DND-41 (cell line): ENCODE measurements around the gene PAK4.

Source experiments
- ATAC-seq: fragments of 200-7000 bp; cut with Tn5 transposase; 3 replicates; pipeline ENCODE4 v1.9.1; 2021; ENCODE audit warnings: low read depth; ENCODE audit not compliant: insufficient read depth
- DNase-seq: peaks from one replicate; pipeline ENCODE4 v3.0.0-alpha.2; 2020
- H2AFZ ChIP-seq: 2 replicates; pipeline ENCODE4 v1.6.0; 2012; ENCODE audit warnings: low read depth, low read length
- H3K27ac ChIP-seq: 2 replicates; pipeline ENCODE4 v1.5.1; 2012; ENCODE audit warnings: low read length, inconsistent platforms
- H3K27me3 ChIP-seq: fragments of 200-600 bp; sonication (generic); 2 replicates; pipeline ENCODE4 v1.6.0; 2012; ENCODE audit warnings: low read length, mild to moderate bottlenecking, inconsistent platforms; ENCODE audit not compliant: insufficient read depth, poor library complexity
- H3K36me3 ChIP-seq: 2 replicates; pipeline ENCODE4 v1.5.1; 2012; ENCODE audit warnings: low read length, inconsistent platforms; ENCODE audit not compliant: insufficient read depth
- H3K4me1 ChIP-seq: 2 replicates; pipeline ENCODE4 v1.5.1; 2012; ENCODE audit warnings: mild to moderate bottlenecking, low read length; ENCODE audit not compliant: insufficient read depth
- H3K4me2 ChIP-seq: 2 replicates; pipeline ENCODE4 v1.6.0; 2012; ENCODE audit warnings: mild to moderate bottlenecking, moderate library complexity, low read length, inconsistent platforms; ENCODE audit not compliant: insufficient read depth
- H3K4me3 ChIP-seq, 2 experiments: fragments of 200-600 bp in 1 of 2; shearing (Covaris generic) in 1 of 2; 2 replicates each; pipeline ENCODE4 v1.5.1; 2012 to 2016; ENCODE audit warnings: inconsistent platforms in 2 of 2, low read length in 2 of 2, mild to moderate bottlenecking in 2 of 2, low read depth in 1 of 2, moderate library complexity in 1 of 2
- H3K79me2 ChIP-seq: 2 replicates; pipeline ENCODE4 v1.6.0; 2012; ENCODE audit warnings: low read length, inconsistent platforms; ENCODE audit not compliant: insufficient read depth
- H3K9ac ChIP-seq: 2 replicates; pipeline ENCODE4 v1.6.0; 2012; ENCODE audit warnings: low read depth, mild to moderate bottlenecking, inconsistent platforms, low read length, moderate library complexity
- H3K9me3 ChIP-seq: 2 replicates; pipeline ENCODE4 v1.5.1; 2012; ENCODE audit warnings: low read length, moderate library complexity, mild to moderate bottlenecking, inconsistent platforms; ENCODE audit not compliant: insufficient read depth, severe bottlenecking
- H4K20me1 ChIP-seq: 2 replicates; pipeline ENCODE4 v1.6.0; 2012; ENCODE audit warnings: low read length; ENCODE audit not compliant: insufficient read depth
- CTCF ChIP-seq: IDR thresholded peaks from 2 replicates; pipeline ENCODE4 v1.5.1; 2012; ENCODE audit warnings: borderline replicate concordance, low read length, moderate library complexity, mild to moderate bottlenecking; ENCODE audit not compliant: poor library complexity, severe bottlenecking; ENCODE audit errors: extremely low read depth
- EZH2 ChIP-seq: IDR thresholded peaks from 3 replicates; pipeline ENCODE4 v1.6.1; 2012; ENCODE audit warnings: borderline replicate concordance, low read depth, mild to moderate bottlenecking, moderate library complexity, low read length, inconsistent platforms; ENCODE audit not compliant: severe bottlenecking

The PAK4 gene

GRCh38 chr19:39125554-39126311 lies at the start of gene PAK4:
Gene PAK4, plus strand, starts transcription at chr19:39125786. Its CDS starts 43,768 bp downstream, at chr19:39169554.
- Histone ChIP-seq H3K4me1 (peaks cover 25% of the 10 kb centered on the region), H3K27ac (peak within 1 kb of the TSS; percentile 97), H3K79me2 (peaks cover 54% of the 10 kb centered on the region), H2AFZ (peak within 1 kb of the TSS; percentile 99), H3K27me3 (no peaks in the 10 kb centered on the region), H3K9me3 (no peaks in the 10 kb centered on the region), H3K36me3 (no peaks in the 10 kb centered on the region), H4K20me1 (peaks cover 34% of the 10 kb centered on the region), H3K4me3 (peak within 1 kb of the TSS; percentile 73 to 86; a peak in 3 of 4 replicates), H3K9ac (peak within 1 kb of the TSS; percentile 81), H3K4me2 (peak within 1 kb of the TSS; percentile 75)
- peak; percentile 98 for ATAC-seq
- DNase-seq, result peak; percentile 98
- TF ChIP-seq EZH2, result no peak
- no peak for TF ChIP-seq CTCF

- H3K79me2 ChIP-seq, result no peaks in the 10 kb centered on the region
- H3K9me3 ChIP-seq, result no peaks in the 10 kb centered on the region
- DNase-seq (no peak), ATAC-seq (no peak)
- H3K4me3 ChIP-seq, result no peak overlapping the region
- no peak overlapping the region for H3K9ac ChIP-seq
- no peak overlapping the region for H3K27ac ChIP-seq
- peaks cover 8% of the 10 kb centered on the region for H3K4me1 ChIP-seq
- no peaks in the 10 kb centered on the region for H3K27me3 ChIP-seq
- no peaks in the 10 kb centered on the region for H3K36me3 ChIP-seq
- H3K4me2 ChIP-seq, result no peak overlapping the region
- no peak overlapping the region for H2AFZ ChIP-seq
- H4K20me1 ChIP-seq, result no peaks in the 10 kb centered on the region
- TF ChIP-seq CTCF (no peak), EZH2 (no peak)
These were observed 48.3 kb upstream of the PAK4 start for GRCh38 chr19:39077323-39077722.

- Histone ChIP-seq H3K79me2 (no peaks in the 10 kb centered on the region), H3K27ac (no peak overlapping the region), H3K9me3 (no peaks in the 10 kb centered on the region), H4K20me1 (no peaks in the 10 kb centered on the region), H2AFZ (no peak overlapping the region), H3K36me3 (no peaks in the 10 kb centered on the region), H3K9ac (no peak overlapping the region), H3K4me2 (no peak overlapping the region), H3K4me3 (no peak overlapping the region), H3K4me1 (peaks cover 3% of the 10 kb centered on the region), H3K27me3 (no peaks in the 10 kb centered on the region)
- DNase-seq, result no peak
- no peak for ATAC-seq
- TF ChIP-seq EZH2, result no peak
- no peak for TF ChIP-seq CTCF
These were observed 47.0 kb upstream of the PAK4 start for GRCh38 chr19:39078436-39079200.
